ENCODE results near the gene RBM20. TPM values are rescaled to one million over a fixed set of nuclear protein-coding genes. Genes with fewer than 3 reads are reported as not detected.

Gene RBM20
- total and polyA plus RNA-seq, 5 donors from 2014 or later = 0.15 to 0.72 TPM; not detected in 3

DNA sequence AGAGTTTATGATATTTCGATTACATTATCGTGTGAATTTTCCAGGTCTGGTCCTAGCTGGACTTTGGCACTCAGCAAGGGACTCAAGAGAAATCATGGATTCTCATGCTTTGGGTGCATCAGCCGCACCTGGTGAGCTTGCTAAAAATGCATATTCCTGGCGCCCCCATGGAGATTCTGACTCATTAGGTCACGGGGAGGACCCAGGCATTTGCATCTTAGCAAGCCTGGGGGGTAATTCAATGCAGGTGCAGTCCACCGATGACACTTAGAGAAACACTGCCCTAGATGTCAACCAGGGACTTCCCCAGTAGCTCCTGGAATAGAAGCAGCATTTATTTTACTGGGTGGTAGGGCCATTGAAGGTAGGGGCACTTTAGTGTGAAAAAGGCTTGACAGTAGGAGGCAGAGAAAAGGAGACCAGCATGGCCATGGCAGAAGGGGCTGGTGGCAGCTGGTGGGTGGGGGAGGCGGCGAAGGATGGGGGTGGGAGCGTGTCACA, 197.7 kb downstream of the RBM20 start:
- no peak overlapping the region for H3K4me3 ChIP-seq (ENCODE audit: low read depth, low read length)
- no peaks in the 10 kb centered on the region for H3K27me3 ChIP-seq (ENCODE audit: control insufficient read depth, insufficient read depth, low read length)
- ATAC-seq (ENCODE audit: low read depth in 2 of 2) (peak; percentile 39 to 46), DNase-seq (no peak)
- H3K27me3 Mint-ChIP-seq = no peaks in the 10 kb centered on the region
- no peak overlapping the region for H3K27ac ChIP-seq (ENCODE audit: insufficient read depth, low read length, poor library complexity, severe bottlenecking)
- peak overlapping the region in 1 of 4 donors; percentile 71 for H3K4me3 Mint-ChIP-seq
- peaks cover 20% of the 10 kb centered on the region for H3K4me1 ChIP-seq (ENCODE audit: control insufficient read depth, insufficient read depth, low read length, poor library complexity, severe bottlenecking)
- peaks cover 0 to 2% (median 0%) of the 10 kb centered on the region in 7 donors for H3K9me3 Mint-ChIP-seq
- no peaks in the 10 kb centered on the region for H3K9me3 ChIP-seq (ENCODE audit: control insufficient read depth in 2 of 2, low read length in 2 of 2)
- H3K4me1 Mint-ChIP-seq = peaks cover 11 to 58% (median 19%) of the 10 kb centered on the region in 4 donors
- H3K36me3 ChIP-seq (ENCODE audit: control insufficient read depth, insufficient read depth, low read length) = no peaks in the 10 kb centered on the region
- H3K27ac Mint-ChIP-seq = peak overlapping the region; percentile 26 to 76 (median 71)
- no peaks in the 10 kb centered on the region for H3K36me3 Mint-ChIP-seq

GRCh38 chr10:110842326-110842904, 198.3 kb downstream of the RBM20 start:
- Mint-ChIP-seq H3K4me1 (peaks cover 11 to 58% (median 21%) of the 10 kb centered on the region in 4 donors), H3K27ac (peak overlapping the region; percentile 71 to 76 (median 73)), H3K36me3 (no peaks in the 10 kb centered on the region), H3K27me3 (no peaks in the 10 kb centered on the region), H3K4me3 (peak overlapping the region in 1 of 4 donors; percentile 23), H3K9me3 (peaks cover 0 to 2% (median 0%) of the 10 kb centered on the region in 7 donors)
- Histone ChIP-seq H3K4me3 (ENCODE audit: low read depth, low read length) (peak overlapping the region; percentile 16), H3K27ac (ENCODE audit: insufficient read depth, low read length, poor library complexity, severe bottlenecking) (peak overlapping the region; percentile 47), H3K4me1 (ENCODE audit: control insufficient read depth, insufficient read depth, low read length, poor library complexity, severe bottlenecking) (peaks cover 20% of the 10 kb centered on the region), H3K9me3 (ENCODE audit: control insufficient read depth in 2 of 2, low read length in 2 of 2) (no peaks in the 10 kb centered on the region), H3K27me3 (ENCODE audit: control insufficient read depth, insufficient read depth, low read length) (no peaks in the 10 kb centered on the region), H3K36me3 (ENCODE audit: control insufficient read depth, insufficient read depth, low read length) (no peaks in the 10 kb centered on the region)
- ATAC-seq (ENCODE audit: low read depth in 2 of 2) (no peak), DNase-seq (no peak)

- H3K4me3 ChIP-seq (ENCODE audit: low read depth, low read length) = peak overlapping the region; percentile 16
- ATAC-seq (ENCODE audit: low read depth in 2 of 2) (peak; percentile 28 to 51), DNase-seq (peak; percentile 35 to 72 (median 39))
- H3K27me3 ChIP-seq (ENCODE audit: control insufficient read depth, insufficient read depth, low read length) = no peaks in the 10 kb centered on the region
- no peaks in the 10 kb centered on the region for H3K36me3 ChIP-seq (ENCODE audit: control insufficient read depth, insufficient read depth, low read length)
- H3K4me3 Mint-ChIP-seq = peak overlapping the region in 2 of 4 donors; percentile 23 to 47
- peaks cover 0 to 2% (median 0%) of the 10 kb centered on the region in 7 donors for H3K9me3 Mint-ChIP-seq
- no peaks in the 10 kb centered on the region for H3K27me3 Mint-ChIP-seq
- H3K9me3 ChIP-seq (ENCODE audit: control insufficient read depth in 2 of 2, low read length in 2 of 2) = no peaks in the 10 kb centered on the region
- peak overlapping the region; percentile 71 to 76 (median 73) for H3K27ac Mint-ChIP-seq
- H3K4me1 Mint-ChIP-seq = peaks cover 11 to 56% (median 20%) of the 10 kb centered on the region in 4 donors
- no peaks in the 10 kb centered on the region for H3K36me3 Mint-ChIP-seq
- peak overlapping the region; percentile 47 for H3K27ac ChIP-seq (ENCODE audit: insufficient read depth, low read length, poor library complexity, severe bottlenecking)
- peaks cover 20% of the 10 kb centered on the region for H3K4me1 ChIP-seq (ENCODE audit: control insufficient read depth, insufficient read depth, low read length, poor library complexity, severe bottlenecking)
These were observed 198.9 kb downstream of the RBM20 start for GRCh38 chr10:110843031-110843430.

GRCh38 chr10:110843796-110844616, 199.9 kb downstream of the RBM20 start:
- Mint-ChIP-seq H3K9me3 (peaks cover 0 to 3% (median 0%) of the 10 kb centered on the region in 7 donors), H3K4me1 (peaks cover 11 to 56% (median 20%) of the 10 kb centered on the region in 4 donors), H3K36me3 (no peaks in the 10 kb centered on the region), H3K4me3 (peak overlapping the region in 1 of 4 donors; percentile 59), H3K27me3 (no peaks in the 10 kb centered on the region), H3K27ac (peak overlapping the region; percentile 53 to 76 (median 71))
- peak in 1 of 3 donors; percentile 34 for DNase-seq
- Histone ChIP-seq H3K27me3 (ENCODE audit: control insufficient read depth, insufficient read depth, low read length) (no peaks in the 10 kb centered on the region), H3K27ac (ENCODE audit: insufficient read depth, low read length, poor library complexity, severe bottlenecking) (no peak overlapping the region), H3K36me3 (ENCODE audit: control insufficient read depth, insufficient read depth, low read length) (no peaks in the 10 kb centered on the region), H3K4me3 (ENCODE audit: low read depth, low read length) (no peak overlapping the region), H3K9me3 (ENCODE audit: control insufficient read depth in 2 of 2, low read length in 2 of 2) (no peaks in the 10 kb centered on the region), H3K4me1 (ENCODE audit: control insufficient read depth, insufficient read depth, low read length, poor library complexity, severe bottlenecking) (peaks cover 20% of the 10 kb centered on the region)
- no peak for ATAC-seq (ENCODE audit: low read depth in 2 of 2)

DNA sequence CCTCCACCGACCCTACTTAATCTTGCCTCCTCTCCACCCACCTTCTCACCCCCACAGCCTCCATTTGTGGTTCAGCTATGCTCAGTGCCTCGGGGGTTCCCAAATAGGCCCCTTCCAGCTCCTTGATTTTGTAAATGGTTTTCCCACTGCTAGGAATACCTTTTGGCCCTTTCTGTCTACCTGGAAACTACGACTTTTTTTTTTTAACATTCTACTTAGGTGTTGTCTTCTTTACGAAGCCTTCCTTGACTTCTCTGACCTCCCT, 200.4 kb downstream of the RBM20 start:
- Histone ChIP-seq H3K9me3 (ENCODE audit: control insufficient read depth in 2 of 2, low read length in 2 of 2) (no peaks in the 10 kb centered on the region), H3K4me1 (ENCODE audit: control insufficient read depth, insufficient read depth, low read length, poor library complexity, severe bottlenecking) (peaks cover 20% of the 10 kb centered on the region), H3K4me3 (ENCODE audit: low read depth, low read length) (no peak overlapping the region), H3K27me3 (ENCODE audit: control insufficient read depth, insufficient read depth, low read length) (no peaks in the 10 kb centered on the region), H3K27ac (ENCODE audit: insufficient read depth, low read length, poor library complexity, severe bottlenecking) (no peak overlapping the region), H3K36me3 (ENCODE audit: control insufficient read depth, insufficient read depth, low read length) (no peaks in the 10 kb centered on the region)
- peaks cover 11 to 56% (median 20%) of the 10 kb centered on the region in 4 donors for H3K4me1 Mint-ChIP-seq
- no peaks in the 10 kb centered on the region for H3K36me3 Mint-ChIP-seq
- no peak for DNase-seq
- H3K4me3 Mint-ChIP-seq = no peak overlapping the region
- H3K9me3 Mint-ChIP-seq = peaks cover 0 to 4% (median 0%) of the 10 kb centered on the region in 7 donors
- H3K27ac Mint-ChIP-seq = peak overlapping the region in 1 of 3 donors; percentile 44
- ATAC-seq (ENCODE audit: low read depth in 2 of 2) = no peak
- no peaks in the 10 kb centered on the region for H3K27me3 Mint-ChIP-seq

GRCh38 chr10:110845192-110845755, 201.1 kb downstream of the RBM20 start:
- Histone ChIP-seq H3K27me3 (ENCODE audit: control insufficient read depth, insufficient read depth, low read length) (no peaks in the 10 kb centered on the region), H3K9me3 (ENCODE audit: control insufficient read depth in 2 of 2, low read length in 2 of 2) (no peaks in the 10 kb centered on the region), H3K4me3 (ENCODE audit: low read depth, low read length) (no peak overlapping the region), H3K27ac (ENCODE audit: insufficient read depth, low read length, poor library complexity, severe bottlenecking) (no peak overlapping the region), H3K36me3 (ENCODE audit: control insufficient read depth, insufficient read depth, low read length) (no peaks in the 10 kb centered on the region), H3K4me1 (ENCODE audit: control insufficient read depth, insufficient read depth, low read length, poor library complexity, severe bottlenecking) (peaks cover 20% of the 10 kb centered on the region)
- Mint-ChIP-seq H3K27ac (peak overlapping the region in 2 of 3 donors; percentile 44 to 58), H3K36me3 (no peaks in the 10 kb centered on the region), H3K4me3 (peak overlapping the region in 1 of 4 donors; percentile 17), H3K9me3 (peaks cover 0 to 4% (median 0%) of the 10 kb centered on the region in 7 donors), H3K27me3 (no peaks in the 10 kb centered on the region), H3K4me1 (peaks cover 11 to 56% (median 20%) of the 10 kb centered on the region in 4 donors)
- ATAC-seq (ENCODE audit: low read depth in 2 of 2) (no peak), DNase-seq (no peak)

GRCh38 chr10:110845756-110846620, 201.9 kb downstream of the RBM20 start:
- Histone ChIP-seq H3K36me3 (ENCODE audit: control insufficient read depth, insufficient read depth, low read length) (no peaks in the 10 kb centered on the region), H3K27ac (ENCODE audit: insufficient read depth, low read length, poor library complexity, severe bottlenecking) (no peak overlapping the region), H3K9me3 (ENCODE audit: control insufficient read depth in 2 of 2, low read length in 2 of 2) (no peaks in the 10 kb centered on the region), H3K4me3 (ENCODE audit: low read depth, low read length) (no peak overlapping the region), H3K27me3 (ENCODE audit: control insufficient read depth, insufficient read depth, low read length) (no peaks in the 10 kb centered on the region), H3K4me1 (ENCODE audit: control insufficient read depth, insufficient read depth, low read length, poor library complexity, severe bottlenecking) (peaks cover 20% of the 10 kb centered on the region)
- H3K27ac Mint-ChIP-seq = peak overlapping the region in 2 of 3 donors; percentile 58 to 69
- no peak for DNase-seq
- peaks cover 11 to 59% (median 22%) of the 10 kb centered on the region in 4 donors for H3K4me1 Mint-ChIP-seq
- no peaks in the 10 kb centered on the region for H3K27me3 Mint-ChIP-seq
- peak overlapping the region in 1 of 4 donors; percentile 18 for H3K4me3 Mint-ChIP-seq
- peaks cover 0 to 4% (median 0%) of the 10 kb centered on the region in 7 donors for H3K9me3 Mint-ChIP-seq
- no peaks in the 10 kb centered on the region for H3K36me3 Mint-ChIP-seq
- no peak for ATAC-seq (ENCODE audit: low read depth in 2 of 2)

Measured in CD4-positive, CD25-positive, alpha-beta regulatory T cell (primary cell).